Activated gamma-delta T cell treated with Interleukin-2 at 50 U/mL for 16 hours (primary cell): Measurements from ENCODE around the gene ARHGAP18.
"Not testable (repeated sequence)": the region's sequence is repeated elsewhere in the genome, so short reads cannot be mapped to it uniquely, and the experiment has no call there.

Source experiments
- DNase-seq: peaks from one replicate; pipeline ENCODE4 v3.0.0-alpha.2; 2020

ARHGAP18 gene

GRCh38 chr6:129575378-129576118, 134.4 kb downstream of the ARHGAP18 start:
- no peak for DNase-seq

GRCh38 chr6:129574605-129575004, 135.4 kb downstream of the ARHGAP18 start:
- not testable (repeated sequence) for DNase-seq

GRCh38 chr6:129570929-129571328, 139.0 kb downstream of the ARHGAP18 start:
- not testable (repeated sequence) for DNase-seq

- DNase-seq = no peak
Measured at GRCh38 chr6:129568015-129568414, 142.0 kb downstream of the ARHGAP18 start.

- DNase-seq = no peak
Measured at GRCh38 chr6:129567374-129567773, 142.6 kb downstream of the ARHGAP18 start.

GRCh38 chr6:129565811-129566210, 144.2 kb downstream of the ARHGAP18 start:
- no peak for DNase-seq

GRCh38 chr6:129565366-129565765, 144.6 kb downstream of the ARHGAP18 start:
- DNase-seq = no peak

- no peak for DNase-seq
Measured at GRCh38 chr6:129558248-129558647, 151.7 kb downstream of the ARHGAP18 start.

GRCh38 chr6:129555206-129555832, 154.7 kb downstream of the ARHGAP18 start:
- no peak for DNase-seq

GRCh38 chr6:129552413-129552812, 157.6 kb downstream of the ARHGAP18 start:
- DNase-seq = no peak

- no peak for DNase-seq
Measured at GRCh38 chr6:129551486-129551885, 158.5 kb downstream of the ARHGAP18 start.

- DNase-seq = no peak
Measured at GRCh38 chr6:129546702-129547101, 163.3 kb downstream of the ARHGAP18 start.

- no peak for DNase-seq
Measured at GRCh38 chr6:129544892-129545612, 164.9 kb downstream of the ARHGAP18 start.

GRCh38 chr6:129543981-129544380, 166.0 kb downstream of the ARHGAP18 start:
- DNase-seq = no peak

GRCh38 chr6:129542705-129543104, 167.3 kb downstream of the ARHGAP18 start:
- no peak for DNase-seq

- DNase-seq = no peak
Measured at GRCh38 chr6:129539032-129539431, 170.9 kb downstream of the ARHGAP18 start.

GRCh38 chr6:129536271-129536670, 173.7 kb downstream of the ARHGAP18 start:
- DNase-seq = no peak

- no peak for DNase-seq
Measured at GRCh38 chr6:129534926-129535325, 175.1 kb downstream of the ARHGAP18 start.
